Activated naive CD4-positive, alpha-beta T cell treated with anti-CD3 and anti-CD28 coated beads, Interleukin-2, amount 50 U/mL, for 72 hours (primary cell): ENCODE measurements around the gene TSPEAR. TPM values are rescaled to one million over a fixed set of nuclear protein-coding genes. Genes with fewer than 3 reads are reported as not detected.
A peak's percentile ranks its signal among the peaks of the same experiment; 100 is the strongest.
"Not testable (repeated sequence)": the region's sequence is repeated elsewhere in the genome, so short reads cannot be mapped to it uniquely, and the experiment has no call there.

Experiments
- ATAC-seq, 2 donors: fragments of 150-1000 bp; cut with Tn5 transposase; 2 replicates each; pipeline ENCODE4 v1.10.0; 2021; ENCODE audit warnings: mild to moderate bottlenecking in 2 of 2, moderate library complexity in 2 of 2
- DNase-seq, 2 donors: peaks; one replicate each; pipeline ENCODE4 v3.0.0; 2021 to 2022; ENCODE audit warnings: low spot score in 2 of 2
- H3K27ac Mint-ChIP-seq, 2 donors: one replicate each; pipeline ENCODE4 v1.8.0; 2022; ENCODE audit warnings: mild to moderate bottlenecking in 2 of 2, mixed read lengths in 2 of 2
- H3K36me3 Mint-ChIP-seq, 2 donors: one replicate each; pipeline ENCODE4 v1.8.0; 2022; ENCODE audit warnings: mixed read lengths in 2 of 2
- H3K9me3 Mint-ChIP-seq, 2 donors: one replicate each; pipeline ENCODE4 v1.8.0; 2022; ENCODE audit warnings: mixed read lengths in 2 of 2
- total RNA-seq, 2 donors: library from RNA; stranded (reverse); gene quantifications; one replicate each; pipeline ENCODE4 v1.2.3, GENCODE V29; 2022

The TSPEAR gene
- total RNA-seq, 2 donors from 2014 or later = not detected

DNA sequence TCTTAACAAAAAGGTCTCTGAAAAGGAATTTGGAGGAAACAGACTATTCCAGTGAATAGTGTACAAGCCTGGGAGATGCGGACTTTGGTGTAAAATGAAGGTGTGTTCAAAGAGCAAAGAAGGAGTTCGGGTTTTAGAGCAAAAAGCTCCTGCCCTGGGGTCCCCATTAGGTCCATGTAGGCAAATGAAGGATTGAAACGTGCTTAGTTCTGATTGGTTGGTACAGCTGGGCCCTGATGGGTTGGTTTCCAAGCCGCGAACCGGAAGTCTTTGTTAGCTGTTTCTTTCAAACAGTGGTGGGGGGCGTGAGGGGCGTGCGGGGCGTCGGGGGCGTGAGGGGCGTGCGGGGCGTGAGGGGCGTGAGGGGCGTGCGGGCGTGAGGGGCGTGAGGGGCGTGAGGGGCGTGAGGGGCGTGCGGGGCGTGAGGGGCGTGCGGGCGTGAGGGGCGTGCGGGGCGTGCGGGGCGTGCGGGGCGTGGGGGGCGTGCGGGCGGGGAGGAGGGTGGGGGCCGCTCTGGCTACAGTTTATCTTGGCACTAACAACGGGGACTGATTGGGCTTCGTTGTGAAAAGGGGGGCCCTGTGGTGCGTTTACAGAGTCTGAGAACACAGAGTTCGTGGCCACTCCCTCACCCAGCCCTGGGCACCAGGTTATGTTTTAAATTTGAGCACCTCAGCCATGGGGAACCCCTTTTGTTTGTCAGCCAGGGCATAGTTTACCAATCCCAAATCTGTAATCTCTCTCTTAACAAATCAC, 226.7 kb downstream of the TSPEAR start:
- Mint-ChIP-seq H3K27ac (no peak overlapping the region), H3K9me3 (no peaks in the 10 kb centered on the region), H3K36me3 (no peaks in the 10 kb centered on the region)
- no peak for DNase-seq
- peak in 1 of 2 donors; percentile 14 for ATAC-seq

GRCh38 chr21:44483288-44484237, 227.8 kb downstream of the TSPEAR start:
- no peak for ATAC-seq
- H3K27ac Mint-ChIP-seq = peak overlapping the region; percentile 26 to 32
- H3K9me3 Mint-ChIP-seq = no peaks in the 10 kb centered on the region
- DNase-seq = no peak
- no peaks in the 10 kb centered on the region for H3K36me3 Mint-ChIP-seq

DNA sequence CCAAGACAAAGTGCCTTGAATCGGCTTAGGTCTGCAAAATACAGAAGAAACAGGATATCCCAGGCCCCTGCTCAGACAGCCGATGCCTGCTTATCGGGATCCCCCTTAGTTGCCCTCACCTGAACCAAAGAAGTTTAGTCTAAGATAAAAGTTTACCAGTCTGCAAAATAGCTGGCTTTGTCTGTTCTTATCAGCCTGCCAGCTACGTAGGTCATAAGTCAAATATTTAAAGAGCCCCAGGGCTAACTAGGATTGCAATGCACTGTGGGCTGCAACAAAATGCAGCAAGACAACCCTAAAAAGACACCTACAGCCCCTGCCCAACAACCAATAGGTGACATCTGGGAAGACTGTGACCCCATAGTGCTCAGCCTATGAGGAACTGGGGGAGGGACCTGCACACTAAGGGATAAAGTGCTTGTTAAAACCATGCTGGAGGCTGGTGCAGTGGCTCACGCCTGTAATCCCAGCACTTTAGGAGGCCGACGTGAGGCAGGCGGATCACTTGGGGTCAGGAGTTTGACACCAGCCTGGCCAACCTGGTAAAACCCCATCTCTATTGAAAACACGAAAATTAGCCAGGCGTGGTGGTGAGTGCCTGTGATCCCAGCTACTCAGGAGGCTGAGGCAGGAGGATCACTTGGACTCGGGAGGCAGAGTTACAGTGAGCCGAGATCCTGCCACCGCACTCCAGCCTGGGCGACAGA, 228.6 kb downstream of the TSPEAR start:
- ATAC-seq (no peak), DNase-seq (no peak)
- peak overlapping the region in 1 of 2 donors; percentile 26 for H3K27ac Mint-ChIP-seq
- no peaks in the 10 kb centered on the region for H3K36me3 Mint-ChIP-seq
- H3K9me3 Mint-ChIP-seq = no peaks in the 10 kb centered on the region

GRCh38 chr21:44480200-44481053, 230.9 kb downstream of the TSPEAR start:
- ATAC-seq = no peak
- Mint-ChIP-seq H3K27ac (peak overlapping the region in 1 of 2 donors; percentile 56), H3K9me3 (no peaks in the 10 kb centered on the region), H3K36me3 (no peaks in the 10 kb centered on the region)
- DNase-seq = no peak

- H3K36me3 Mint-ChIP-seq, ATAC-seq, H3K9me3 Mint-ChIP-seq: not testable (repeated sequence)
- peak overlapping the region in 1 of 2 donors; percentile 56 for H3K27ac Mint-ChIP-seq
- DNase-seq = peak; percentile 46 to 70
Measured at GRCh38 chr21:44479556-44480199, 231.7 kb downstream of the TSPEAR start.

DNA sequence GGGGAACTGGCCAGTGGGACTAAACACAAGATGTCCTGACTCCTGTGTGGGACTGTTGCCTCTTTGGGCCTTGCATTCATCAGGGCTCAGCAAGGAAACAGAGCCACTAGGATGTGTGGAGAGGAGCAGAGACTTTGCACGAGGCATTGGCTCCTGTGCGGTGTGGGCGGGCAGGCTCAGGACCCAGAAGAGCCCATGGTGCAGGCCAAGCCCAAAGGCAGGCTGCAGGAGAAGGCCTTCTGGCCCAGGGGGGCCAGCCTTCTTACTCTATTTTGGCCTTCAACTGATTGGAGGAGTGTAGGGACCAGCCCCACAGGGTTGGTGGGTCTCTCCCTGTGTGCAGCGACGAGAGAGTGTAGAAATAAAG, 232.6 kb downstream of the TSPEAR start:
- ATAC-seq (no peak), DNase-seq (no peak)
- peak overlapping the region in 1 of 2 donors; percentile 63 for H3K27ac Mint-ChIP-seq
- H3K36me3 Mint-ChIP-seq = no peaks in the 10 kb centered on the region
- H3K9me3 Mint-ChIP-seq = no peaks in the 10 kb centered on the region

DNA sequence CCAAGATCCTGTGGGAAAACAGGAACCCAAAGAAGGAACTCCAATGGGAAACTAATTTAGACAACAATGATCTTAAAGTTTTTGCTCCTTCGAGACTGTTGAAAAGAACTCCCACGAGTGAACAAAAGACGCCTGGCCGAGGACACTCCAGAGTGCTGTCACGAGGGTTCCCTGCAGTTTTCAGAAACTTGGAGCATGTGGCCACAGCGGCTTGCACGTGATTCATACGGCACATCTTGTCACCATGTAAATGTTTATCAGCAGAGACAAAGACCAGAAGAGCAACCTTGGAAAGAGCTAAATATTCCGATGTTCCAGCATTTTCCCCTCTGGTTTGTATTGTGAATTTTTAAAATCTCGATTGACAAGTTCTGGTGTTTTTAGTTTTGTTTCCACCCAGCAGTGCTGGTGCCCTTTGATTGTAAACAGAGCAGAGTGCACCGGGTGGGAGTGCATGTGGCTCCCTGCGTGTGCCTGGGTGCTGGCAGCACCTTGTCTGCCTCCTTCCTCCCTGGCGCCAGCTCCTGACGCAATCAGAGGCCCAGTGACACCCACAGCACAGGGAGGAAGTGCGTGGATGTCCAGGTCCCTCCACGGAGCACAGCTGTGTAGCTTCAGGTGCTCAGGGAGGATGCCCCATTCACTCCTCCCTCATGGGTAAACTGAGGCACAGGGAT, 233.1 kb downstream of the TSPEAR start:
- no peak for DNase-seq
- H3K27ac Mint-ChIP-seq = peak overlapping the region in 1 of 2 donors; percentile 31
- no peaks in the 10 kb centered on the region for H3K36me3 Mint-ChIP-seq
- H3K9me3 Mint-ChIP-seq = no peaks in the 10 kb centered on the region
- ATAC-seq = no peak

DNA sequence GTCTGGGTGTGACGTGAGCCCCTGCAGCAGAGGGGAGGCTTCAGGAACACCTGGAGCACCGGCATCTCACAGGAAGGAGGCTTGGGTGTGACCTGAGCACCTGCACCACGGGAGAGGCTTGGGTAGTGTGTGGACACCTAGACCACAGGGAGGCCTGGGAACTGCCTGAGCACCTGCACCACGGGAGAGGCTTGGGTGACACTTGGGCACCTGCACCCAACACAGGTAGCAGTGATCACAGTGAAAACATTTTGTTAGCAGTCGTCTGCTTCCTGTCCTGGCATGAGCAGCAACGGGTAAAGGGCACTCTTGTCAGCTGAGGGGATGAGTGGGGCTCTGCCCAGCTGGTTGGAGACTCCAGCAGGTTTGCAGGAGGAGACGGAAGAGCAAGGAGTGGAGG, 233.7 kb downstream of the TSPEAR start:
- peak overlapping the region in 1 of 2 donors; percentile 31 for H3K27ac Mint-ChIP-seq
- no peaks in the 10 kb centered on the region for H3K36me3 Mint-ChIP-seq
- ATAC-seq = no peak
- no peak for DNase-seq
- no peaks in the 10 kb centered on the region for H3K9me3 Mint-ChIP-seq

- ATAC-seq = no peak
- Mint-ChIP-seq H3K9me3 (no peaks in the 10 kb centered on the region), H3K36me3 (no peaks in the 10 kb centered on the region), H3K27ac (no peak overlapping the region)
- DNase-seq = no peak
Measured at GRCh38 chr21:44477131-44477530, 234.2 kb downstream of the TSPEAR start.

- H3K9me3 Mint-ChIP-seq = no peaks in the 10 kb centered on the region
- no peak overlapping the region for H3K27ac Mint-ChIP-seq
- ATAC-seq (no peak), DNase-seq (no peak)
- H3K36me3 Mint-ChIP-seq = no peaks in the 10 kb centered on the region
Measured at GRCh38 chr21:44475266-44475845, 236.0 kb downstream of the TSPEAR start.

GRCh38 chr21:44473915-44474555, 237.3 kb downstream of the TSPEAR start:
- no peak for ATAC-seq
- H3K36me3 Mint-ChIP-seq = no peaks in the 10 kb centered on the region
- no peaks in the 10 kb centered on the region for H3K9me3 Mint-ChIP-seq
- H3K27ac Mint-ChIP-seq = no peak overlapping the region
- DNase-seq = no peak

GRCh38 chr21:44471996-44472395, 239.4 kb downstream of the TSPEAR start:
- Mint-ChIP-seq H3K9me3 (no peaks in the 10 kb centered on the region), H3K36me3 (no peaks in the 10 kb centered on the region), H3K27ac (no peak overlapping the region)
- DNase-seq (no peak), ATAC-seq (no peak)

DNA sequence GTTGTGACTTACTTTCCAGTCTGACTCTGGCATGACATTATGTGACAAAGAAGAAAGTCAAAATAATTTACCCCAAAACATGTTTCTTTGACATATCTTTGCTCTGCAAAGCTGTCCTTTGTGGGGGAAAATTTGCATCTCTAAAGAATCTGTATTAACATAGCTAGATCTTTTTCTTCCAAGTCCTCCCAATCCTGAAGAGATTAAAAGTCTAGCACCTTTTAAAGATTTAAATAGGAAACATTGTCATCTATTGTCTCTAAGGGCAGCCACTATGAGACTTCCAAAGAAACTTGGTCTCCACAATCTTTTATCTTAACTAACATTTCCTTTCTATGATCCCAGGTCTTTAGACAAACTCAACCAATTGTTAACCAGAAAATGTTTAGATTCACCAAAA, 240.0 kb downstream of the TSPEAR start:
- no peaks in the 10 kb centered on the region for H3K36me3 Mint-ChIP-seq
- ATAC-seq = no peak
- no peaks in the 10 kb centered on the region for H3K9me3 Mint-ChIP-seq
- H3K27ac Mint-ChIP-seq = no peak overlapping the region
- DNase-seq = no peak

- no peaks in the 10 kb centered on the region for H3K9me3 Mint-ChIP-seq
- no peak for ATAC-seq
- no peaks in the 10 kb centered on the region for H3K36me3 Mint-ChIP-seq
- H3K27ac Mint-ChIP-seq = no peak overlapping the region
- DNase-seq = no peak
Measured at GRCh38 chr21:44467859-44468195, 243.5 kb downstream of the TSPEAR start.
